Natural killer cell treated with Interleukin-12 subunit alpha and Interleukin-12 subunit beta and Interleukin-15 and Interleukin-18, amount 100 ng/mL, for 72 hours (primary cell): ENCODE measurements around the gene ME3. TPM values are rescaled to one million over a fixed set of nuclear protein-coding genes. Genes with fewer than 3 reads are reported as not detected.
"Not testable (repeated sequence)": the region's sequence is repeated elsewhere in the genome, so short reads cannot be mapped to it uniquely, and the experiment has no call there.

ENCODE experiments used
- ATAC-seq, 2 donors: fragments of 150-1000 bp; cut with Tn5 transposase in 1 of 2; sonication (Bioruptor Pico), chemical (Tn5 transposase) in 1 of 2; 2 replicates each; pipeline ENCODE4 v1.10.0; 2021
- DNase-seq: peaks from one replicate; pipeline ENCODE4 v3.0.0; 2022; ENCODE audit warnings: low spot score
- H3K27ac Mint-ChIP-seq, 2 donors: 1 replicate in 1 of 2; 2 replicates in 1 of 2; pipeline ENCODE4 v1.8.0; 2022; ENCODE audit warnings: mixed read lengths in 2 of 2, mild to moderate bottlenecking in 1 of 2, moderate library complexity in 1 of 2
- H3K27me3 Mint-ChIP-seq, 2 donors: 1 replicate in 1 of 2; 2 replicates in 1 of 2; pipeline ENCODE4 v1.8.0; 2022; ENCODE audit warnings: mixed read lengths in 2 of 2
- H3K36me3 Mint-ChIP-seq: one replicate; pipeline ENCODE4 v1.8.0; 2022; ENCODE audit warnings: mixed read lengths
- H3K4me1 Mint-ChIP-seq, 2 donors: 1 replicate in 1 of 2; 2 replicates in 1 of 2; pipeline ENCODE4 v1.8.0; 2022; ENCODE audit warnings: low read depth in 2 of 2, mixed read lengths in 2 of 2, mild to moderate bottlenecking in 1 of 2
- H3K4me3 Mint-ChIP-seq: one replicate; pipeline ENCODE4 v1.8.0; 2022; ENCODE audit warnings: mixed read lengths
- H3K9me3 Mint-ChIP-seq: 2 replicates; pipeline ENCODE4 v1.8.0; 2022; ENCODE audit warnings: mixed read lengths
- total RNA-seq, 2 donors: library from RNA; stranded (reverse); gene quantifications; one replicate each; pipeline ENCODE4 v1.2.3, GENCODE V29; 2022

ME3 gene
- total RNA-seq, 2 donors from 2014 or later: 2.5 to 4.8 TPM

DNA sequence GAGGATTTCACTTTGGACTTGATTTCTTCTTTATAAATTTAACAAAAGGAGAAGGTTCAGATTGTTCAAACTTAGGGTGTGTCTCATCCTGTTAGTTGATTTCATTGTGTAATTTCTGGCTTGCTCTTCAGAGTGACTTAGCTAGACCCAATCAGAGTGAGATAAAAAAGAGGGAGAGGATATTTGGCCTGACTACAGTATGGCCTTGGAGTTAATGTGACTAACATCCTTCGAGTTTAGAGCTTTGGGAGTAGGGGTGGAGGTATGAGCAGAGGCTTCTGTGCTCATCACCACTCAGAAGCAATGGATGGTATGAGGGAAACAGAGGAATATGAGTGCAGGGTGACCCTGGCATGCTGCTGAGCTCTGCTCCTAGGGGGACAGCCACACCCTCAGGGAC lies 114.2 kb downstream of the ME3 start:
- ATAC-seq: no peak
- Mint-ChIP-seq H3K9me3 (peaks cover 6% of the 10 kb centered on the region), H3K4me3 (no peak overlapping the region)

DNA sequence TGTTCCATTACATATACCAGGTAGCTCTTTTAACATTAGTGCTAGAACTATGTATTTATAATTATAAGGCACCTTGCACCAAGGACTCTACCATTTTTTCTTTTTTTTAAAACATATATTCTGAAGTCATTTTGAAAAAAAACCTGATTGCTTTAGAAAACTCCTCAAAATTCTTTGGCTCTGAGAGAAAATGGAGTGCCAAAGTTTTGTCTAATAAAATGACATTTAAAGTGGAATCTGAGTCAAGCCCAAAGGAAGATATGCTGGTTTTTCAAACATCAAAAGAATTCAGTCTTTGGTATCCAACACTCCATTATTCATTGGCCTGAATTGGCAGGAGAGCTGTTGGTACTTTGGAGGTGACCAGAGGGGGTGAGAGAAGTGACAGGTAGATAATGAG lies 116.5 kb downstream of the ME3 start:
- no peak overlapping the region for H3K27ac Mint-ChIP-seq
- no peaks in the 10 kb centered on the region for H3K36me3 Mint-ChIP-seq
- ATAC-seq (no peak), DNase-seq (no peak)
- H3K27me3 Mint-ChIP-seq: no peaks in the 10 kb centered on the region
- peaks cover 20 to 22% of the 10 kb centered on the region in 2 donors for H3K4me1 Mint-ChIP-seq
- no peak overlapping the region for H3K4me3 Mint-ChIP-seq
- H3K9me3 Mint-ChIP-seq: peaks cover 2% of the 10 kb centered on the region

More for the DNA sequence above, 114.2 kb downstream of the ME3 start:
- Mint-ChIP-seq H3K36me3 (peaks cover 5% of the 10 kb centered on the region), H3K27me3 (peaks cover 0 to 3% of the 10 kb centered on the region in 2 donors), H3K4me1 (peaks cover 0 to 9% of the 10 kb centered on the region in 2 donors), H3K27ac (no peak overlapping the region)
- DNase-seq: no peak

DNA sequence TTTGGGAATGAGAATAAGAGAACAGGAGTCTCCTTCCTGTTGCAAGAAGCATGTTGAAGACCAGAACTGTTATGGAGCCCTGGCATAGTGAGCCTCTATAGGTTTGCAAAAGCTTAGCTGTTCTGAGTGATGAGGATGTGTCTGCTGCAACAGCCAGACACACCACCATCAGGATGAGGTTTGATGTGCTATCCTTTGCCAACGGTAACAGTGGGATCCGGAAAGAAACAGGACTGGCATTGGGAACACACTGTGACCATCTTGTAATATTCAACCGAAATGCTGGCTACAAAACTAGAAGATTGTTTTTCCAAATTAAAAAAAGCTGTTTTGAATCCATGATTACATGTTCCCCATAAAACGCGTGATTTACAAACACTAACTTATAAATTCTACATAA lies 117.0 kb downstream of the ME3 start:
- Mint-ChIP-seq H3K4me1 (peaks cover 24 to 26% of the 10 kb centered on the region in 2 donors), H3K36me3 (no peaks in the 10 kb centered on the region), H3K9me3 (peaks cover 2% of the 10 kb centered on the region), H3K27me3 (no peaks in the 10 kb centered on the region), H3K27ac (no peak overlapping the region), H3K4me3 (no peak overlapping the region)
- no peak for DNase-seq
- ATAC-seq: no peak

DNA sequence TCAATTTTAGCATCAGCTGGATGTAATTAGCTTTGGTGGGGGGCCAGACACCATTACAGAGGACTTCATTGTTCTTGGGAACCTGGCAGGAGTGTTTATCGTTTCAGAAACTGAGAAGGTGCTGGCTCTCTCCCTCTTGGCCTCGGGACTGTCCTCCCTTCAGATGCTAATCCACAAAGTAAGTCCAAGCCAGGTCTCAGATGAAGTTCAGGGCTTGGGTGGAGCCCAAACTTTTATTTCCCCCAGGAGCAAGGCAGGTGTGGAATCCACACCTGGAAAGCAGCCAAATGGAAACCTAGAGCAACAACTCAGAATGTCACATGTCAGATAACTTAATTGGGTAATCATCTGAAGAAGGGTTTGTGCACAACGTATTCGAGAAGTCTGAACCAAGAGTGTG lies 119.2 kb downstream of the ME3 start:
- peaks cover 0 to 4% of the 10 kb centered on the region in 2 donors for H3K27me3 Mint-ChIP-seq
- DNase-seq (no peak), ATAC-seq (no peak)
- H3K4me1 Mint-ChIP-seq: peaks cover 19 to 24% of the 10 kb centered on the region in 2 donors
- H3K27ac Mint-ChIP-seq: no peak overlapping the region
- H3K36me3 Mint-ChIP-seq: no peaks in the 10 kb centered on the region
- H3K4me3 Mint-ChIP-seq: no peak overlapping the region
- H3K9me3 Mint-ChIP-seq: no peaks in the 10 kb centered on the region

DNA sequence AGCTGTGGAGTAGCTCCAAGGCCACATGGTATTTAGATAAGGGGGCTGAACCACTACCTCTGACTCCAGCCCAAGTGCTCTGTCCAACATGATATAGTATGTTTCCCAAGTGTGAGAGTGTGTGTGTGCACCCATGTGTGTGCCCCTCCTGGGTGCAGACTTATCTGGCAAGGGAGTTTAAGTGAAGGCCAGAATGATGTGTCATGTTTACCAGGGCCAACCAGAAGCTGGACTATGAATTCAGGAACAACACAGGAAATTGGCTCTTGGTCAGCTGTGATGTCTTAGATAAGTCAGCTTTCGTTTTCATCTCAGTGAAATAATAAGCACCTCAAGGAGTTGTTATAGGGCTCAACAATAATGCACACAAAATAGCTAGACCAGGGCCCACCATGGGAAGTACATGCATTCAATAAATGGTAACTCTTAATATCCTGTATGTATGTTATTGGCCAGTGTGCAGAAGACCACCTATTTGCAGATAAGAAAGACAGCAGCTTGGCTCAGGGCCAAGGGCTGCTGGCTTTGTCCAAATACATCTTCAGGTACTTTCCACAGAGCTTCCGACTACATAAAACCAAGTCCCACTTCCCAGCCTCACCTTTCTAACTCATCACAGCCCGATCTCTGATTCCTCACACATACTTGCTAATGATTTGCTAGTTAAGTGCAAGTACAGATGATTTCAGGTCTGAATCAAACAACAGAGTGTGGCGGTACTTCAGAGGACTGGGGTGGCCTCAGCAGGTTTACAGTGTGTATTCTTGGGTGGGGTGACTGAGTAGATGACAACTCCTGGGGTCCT lies 120.9 kb downstream of the ME3 start:
- H3K9me3 Mint-ChIP-seq: no peaks in the 10 kb centered on the region

DNA sequence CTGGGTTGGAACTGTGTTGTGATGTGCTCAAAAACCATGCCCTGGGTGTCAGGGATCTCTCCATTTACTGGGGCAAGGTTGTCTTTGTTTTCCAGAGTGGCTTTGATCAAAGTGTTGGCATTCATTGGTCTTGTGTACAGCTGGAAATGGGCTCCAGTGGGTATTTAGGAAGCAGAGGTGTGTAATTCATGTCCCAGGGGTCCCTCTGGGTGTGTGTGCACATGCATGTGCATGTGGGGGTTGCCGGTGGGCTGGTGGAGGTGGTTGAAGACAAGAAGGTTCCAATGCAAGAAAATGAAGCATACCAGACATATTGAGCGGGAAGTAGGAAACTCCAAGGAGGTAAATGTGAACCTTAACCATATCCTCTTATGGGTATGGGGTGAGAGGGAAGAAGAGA lies 121.7 kb downstream of the ME3 start:
- Mint-ChIP-seq H3K9me3 (no peaks in the 10 kb centered on the region), H3K27me3 (peaks cover 0 to 4% of the 10 kb centered on the region in 2 donors), H3K36me3 (no peaks in the 10 kb centered on the region), H3K27ac (no peak overlapping the region), H3K4me1 (peaks cover 16 to 24% of the 10 kb centered on the region in 2 donors), H3K4me3 (no peak overlapping the region)
- ATAC-seq: no peak
- DNase-seq: no peak

More for the DNA sequence above, 120.9 kb downstream of the ME3 start:
- Mint-ChIP-seq H3K4me1 (peaks cover 16 to 24% of the 10 kb centered on the region in 2 donors), H3K36me3 (no peaks in the 10 kb centered on the region), H3K27ac (no peak overlapping the region), H3K4me3 (peak overlapping the region; percentile 3), H3K27me3 (peaks cover 0 to 4% of the 10 kb centered on the region in 2 donors)
- peak; percentile 77 to 81 for ATAC-seq
- no peak for DNase-seq

DNA sequence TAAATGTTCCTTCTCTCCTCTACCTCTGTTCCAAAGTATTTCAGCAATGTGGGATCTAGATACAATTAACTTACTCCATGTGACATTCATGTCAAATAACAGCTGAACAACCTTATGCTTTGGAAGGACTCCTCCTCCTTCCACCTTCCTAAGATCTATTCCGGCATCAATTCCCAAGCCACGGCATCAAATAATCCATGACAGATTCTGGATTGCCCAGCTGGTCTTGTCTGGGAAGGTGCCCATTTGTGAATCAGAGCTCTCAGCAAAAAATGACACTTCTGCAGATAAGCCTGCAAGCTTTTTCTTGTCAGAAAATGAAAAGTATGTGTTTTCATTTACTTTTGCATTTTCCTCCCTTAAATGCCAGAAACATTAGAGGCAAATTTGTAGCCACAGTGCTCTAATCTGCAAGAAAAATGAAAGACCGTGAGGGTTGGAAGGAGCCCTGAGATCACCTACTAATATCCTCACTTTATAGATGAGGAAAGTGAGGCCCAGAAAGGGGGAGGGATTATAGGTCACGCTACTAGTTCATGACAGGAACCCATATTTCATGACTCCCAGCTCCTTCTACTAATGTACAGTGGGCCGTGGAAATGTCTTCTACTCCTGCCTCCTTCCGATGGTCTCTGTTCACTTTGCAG lies 124.0 kb downstream of the ME3 start:
- ATAC-seq: no peak
- DNase-seq: no peak
- Mint-ChIP-seq H3K36me3 (peaks cover 5% of the 10 kb centered on the region), H3K4me3 (no peak overlapping the region), H3K27ac (no peak overlapping the region), H3K4me1 (peaks cover 16 to 24% of the 10 kb centered on the region in 2 donors), H3K9me3 (no peaks in the 10 kb centered on the region), H3K27me3 (peaks cover 10 to 13% of the 10 kb centered on the region in 2 donors)

DNA sequence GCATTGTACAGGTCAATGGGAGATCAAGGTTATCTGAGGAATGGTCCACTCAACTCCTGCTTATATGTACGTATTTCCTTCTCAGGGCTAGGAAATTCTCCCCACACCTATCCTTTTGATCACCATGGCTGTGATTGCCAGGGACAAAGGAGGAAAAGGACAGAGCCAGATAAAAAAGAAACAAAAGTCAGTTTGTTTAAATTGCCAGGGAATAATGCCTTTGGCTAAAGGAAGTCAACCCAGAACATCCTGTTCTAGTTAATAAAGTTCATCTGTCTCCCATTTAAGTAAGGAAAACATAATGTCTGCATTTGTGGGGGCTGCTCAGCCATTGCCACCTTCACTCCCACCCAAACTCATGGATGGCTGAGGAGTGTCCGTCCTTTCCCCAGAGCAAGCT lies 124.7 kb downstream of the ME3 start:
- H3K27ac Mint-ChIP-seq: no peak overlapping the region

DNA sequence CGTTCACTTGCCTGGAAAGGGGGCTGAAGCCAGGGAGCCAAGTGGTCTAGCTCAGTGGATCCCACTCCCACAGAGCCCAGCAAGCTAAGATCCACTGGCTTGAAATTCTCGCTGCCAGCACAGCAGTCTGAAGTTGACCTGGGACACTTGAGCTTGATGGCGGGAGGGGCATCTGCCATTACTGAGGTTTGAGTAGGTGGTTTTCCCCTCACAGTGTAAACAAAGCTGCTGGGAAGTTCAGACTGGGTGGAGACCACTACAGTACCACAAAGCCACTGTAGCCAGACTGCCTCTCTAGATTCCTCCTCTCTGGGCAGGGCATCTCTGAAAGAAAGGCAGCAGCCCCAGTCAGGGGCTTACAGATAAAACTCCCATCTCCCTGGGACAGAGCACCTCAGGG lies 131.1 kb downstream of the ME3 start:
- not testable (repeated sequence) for DNase-seq, H3K9me3 Mint-ChIP-seq, H3K27ac Mint-ChIP-seq, H3K4me3 Mint-ChIP-seq, ATAC-seq
- Mint-ChIP-seq H3K27me3 (peaks cover 21 to 23% of the 10 kb centered on the region in 2 donors), H3K36me3 (peaks cover 22% of the 10 kb centered on the region), H3K4me1 (peaks cover 8 to 27% of the 10 kb centered on the region in 2 donors)

More for the DNA sequence above, 124.7 kb downstream of the ME3 start:
- peaks cover 16 to 23% of the 10 kb centered on the region in 2 donors for H3K4me1 Mint-ChIP-seq
- ATAC-seq (no peak), DNase-seq (no peak)
- H3K9me3 Mint-ChIP-seq: no peaks in the 10 kb centered on the region
- H3K27me3 Mint-ChIP-seq: peaks cover 15 to 17% of the 10 kb centered on the region in 2 donors
- peaks cover 9% of the 10 kb centered on the region for H3K36me3 Mint-ChIP-seq
- no peak overlapping the region for H3K4me3 Mint-ChIP-seq

DNA sequence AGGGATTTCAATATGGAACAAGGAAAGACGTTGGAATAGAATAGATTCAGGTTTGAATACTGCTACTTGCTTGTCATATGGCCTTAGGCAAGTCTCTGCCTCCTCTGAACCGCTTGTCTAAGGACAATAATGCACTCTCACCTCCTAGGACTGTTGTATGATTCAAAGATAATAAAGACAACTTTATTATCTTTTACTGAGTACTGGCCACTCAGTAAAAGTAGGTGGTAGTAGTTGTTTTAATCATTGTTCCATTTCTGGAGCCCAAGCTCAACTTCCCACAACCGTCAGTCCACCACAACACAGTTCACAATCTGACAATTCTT lies 134.2 kb downstream of the ME3 start:
- peaks cover 10 to 11% of the 10 kb centered on the region in 2 donors for H3K27me3 Mint-ChIP-seq
- peaks cover 8 to 27% of the 10 kb centered on the region in 2 donors for H3K4me1 Mint-ChIP-seq
- DNase-seq (no peak), ATAC-seq (no peak)
- no peak overlapping the region for H3K4me3 Mint-ChIP-seq
- no peak overlapping the region for H3K27ac Mint-ChIP-seq
- peaks cover 3% of the 10 kb centered on the region for H3K9me3 Mint-ChIP-seq
- H3K36me3 Mint-ChIP-seq: peaks cover 15% of the 10 kb centered on the region

DNA sequence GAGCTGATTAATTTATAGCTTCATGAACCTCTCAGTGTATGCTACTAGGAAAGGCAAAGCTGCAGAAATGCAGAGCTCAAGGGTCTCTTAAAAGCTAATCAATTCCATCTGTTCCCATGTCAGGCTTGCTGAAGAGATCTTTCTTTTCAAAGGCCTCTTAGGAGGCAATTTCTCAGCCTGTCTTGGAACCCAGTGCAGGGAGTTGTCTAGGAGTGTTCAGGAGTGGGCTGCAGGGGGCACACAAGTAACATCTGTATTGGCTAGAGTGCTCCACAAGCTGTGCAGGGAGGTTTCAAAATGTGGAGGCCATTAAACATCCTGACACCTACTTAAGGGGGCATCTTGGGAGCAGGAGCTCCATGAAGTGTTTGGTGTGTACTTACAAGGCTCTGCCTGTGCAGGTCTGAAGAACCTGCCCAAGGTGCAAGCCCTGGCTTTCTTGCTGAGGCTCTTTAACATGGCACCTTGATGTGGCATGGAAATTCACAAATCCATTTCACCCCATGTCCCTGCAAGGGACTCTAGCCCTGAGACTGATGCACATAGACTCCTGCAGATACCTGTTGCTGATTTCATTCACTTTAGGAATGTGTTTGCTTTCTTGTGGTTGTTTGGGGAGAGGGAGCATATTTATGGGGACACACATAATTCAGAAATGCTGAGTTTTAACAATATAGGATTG lies 134.7 kb downstream of the ME3 start:
- DNase-seq (no peak), ATAC-seq (peak in 1 of 2 donors; percentile 45)
- Mint-ChIP-seq H3K27ac (no peak overlapping the region), H3K4me3 (no peak overlapping the region), H3K27me3 (peaks cover 8 to 10% of the 10 kb centered on the region in 2 donors), H3K9me3 (peaks cover 3% of the 10 kb centered on the region), H3K4me1 (peaks cover 8 to 26% of the 10 kb centered on the region in 2 donors), H3K36me3 (peaks cover 12% of the 10 kb centered on the region)

DNA sequence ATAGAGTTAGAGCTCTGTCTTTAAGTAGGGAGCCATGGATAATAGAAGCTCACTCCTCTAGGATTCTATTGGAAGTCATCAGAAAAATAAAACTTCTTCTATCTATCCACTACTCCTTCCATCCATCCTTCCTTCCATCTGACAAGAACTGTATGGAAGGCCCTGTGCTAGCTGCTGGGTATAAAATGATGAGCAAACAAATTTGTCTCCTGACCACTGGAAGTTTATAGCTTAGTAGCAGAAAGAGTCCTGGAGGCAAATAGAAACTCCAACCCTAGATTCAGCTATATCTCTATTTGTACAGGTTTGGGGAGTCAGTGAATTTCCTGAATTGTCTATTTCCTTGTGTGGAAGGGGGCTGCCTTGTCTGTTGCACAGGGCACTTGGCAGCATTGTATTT lies 136.6 kb downstream of the ME3 start:
- no peak overlapping the region for H3K27ac Mint-ChIP-seq
- DNase-seq: no peak
- no peaks in the 10 kb centered on the region for H3K9me3 Mint-ChIP-seq
- peaks cover 0 to 7% of the 10 kb centered on the region in 2 donors for H3K27me3 Mint-ChIP-seq
- peaks cover 5% of the 10 kb centered on the region for H3K36me3 Mint-ChIP-seq
- peaks cover 2 to 20% of the 10 kb centered on the region in 2 donors for H3K4me1 Mint-ChIP-seq
- ATAC-seq: no peak
- no peak overlapping the region for H3K4me3 Mint-ChIP-seq

DNA sequence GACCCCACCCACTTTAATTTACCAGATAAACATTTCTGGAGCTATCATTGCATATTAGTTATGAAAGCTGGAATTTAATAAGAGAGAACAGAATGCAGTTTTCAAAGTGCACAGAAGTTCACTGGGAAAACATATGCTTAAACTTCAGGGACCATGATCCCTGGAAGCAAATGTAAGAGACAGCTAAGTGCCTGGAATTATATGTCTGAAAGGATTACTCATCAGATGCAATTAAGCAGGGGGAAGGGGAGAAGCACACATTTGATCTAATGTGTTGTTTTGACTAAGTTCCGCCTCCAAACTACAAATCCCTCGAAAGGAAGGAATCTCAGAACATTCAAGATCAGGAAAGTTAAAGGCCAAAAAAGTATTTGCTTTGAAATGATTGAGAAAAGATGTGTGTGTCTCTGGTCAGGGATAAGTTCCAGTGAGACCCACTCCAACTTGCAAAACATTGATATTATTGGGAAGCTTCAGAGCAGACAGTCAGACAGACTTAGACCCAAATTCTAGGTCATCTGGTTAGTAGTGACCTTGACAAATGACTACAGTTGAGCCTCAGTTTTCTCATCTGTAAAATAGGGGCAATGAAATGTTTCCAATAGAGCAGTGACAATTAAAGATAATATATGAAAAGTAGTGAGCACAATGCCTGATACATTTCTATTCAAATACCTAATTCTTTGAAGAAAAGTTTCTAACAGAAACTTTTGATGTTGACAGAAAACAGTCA lies 147.6 kb downstream of the ME3 start:
- Mint-ChIP-seq H3K9me3 (peaks cover 9% of the 10 kb centered on the region), H3K4me1 (peaks cover 0 to 4% of the 10 kb centered on the region in 2 donors), H3K27me3 (peaks cover 22 to 45% of the 10 kb centered on the region in 2 donors), H3K27ac (no peak overlapping the region), H3K36me3 (peaks cover 31% of the 10 kb centered on the region), H3K4me3 (no peak overlapping the region)
- no peak for DNase-seq
- ATAC-seq: no peak
